Right lobe of liver (tissue), 6 donors: Measurements from ENCODE around the gene LRP2BP. TPM values are rescaled to one million over a fixed set of nuclear protein-coding genes. Genes with fewer than 3 reads are reported as not detected.
"Not testable (repeated sequence)": the region's sequence is repeated elsewhere in the genome, so short reads cannot be mapped to it uniquely, and the experiment has no call there.

ENCODE experiments used
- ATAC-seq, 4 donors: fragments of 200-7000 bp; cut with Tn5 transposase; one replicate each; pipeline ENCODE4 v1.9.1; 2020; ENCODE audit warnings: mild to moderate bottlenecking in 4 of 4, moderate library complexity in 4 of 4
- DNase-seq, 3 donors: peaks; one replicate each; pipeline ENCODE4 v3.0.0-alpha.2; 2020
- H3K27ac ChIP-seq, 3 donors: fragments of 200-600 bp; one replicate each; pipeline ENCODE4 v1.8.0; 2022
- H3K27me3 ChIP-seq, 2 donors: fragments of 200-600 bp; one replicate each; pipeline ENCODE4 v1.8.0; 2022
- H3K36me3 ChIP-seq, 4 donors: fragments of 200-600 bp; sonication (generic) in 1 of 4; one replicate each; pipeline versions ENCODE4 v1.5.1 to v1.8.0; 2017 to 2022; ENCODE audit warnings: control low read depth in 1 of 4
- H3K4me1 ChIP-seq, 4 donors: fragments of 200-600 bp; sonication (generic) in 1 of 4; one replicate each; pipeline versions ENCODE4 v1.5.1 to v1.8.0; 2017 to 2022; ENCODE audit warnings: control low read depth in 1 of 4
- H3K4me3 ChIP-seq, 3 donors: fragments of 200-600 bp; one replicate each; pipeline ENCODE4 v1.8.0; 2022
- H3K9me3 ChIP-seq, 4 donors: fragments of 200-600 bp; sonication (generic) in 1 of 4; one replicate each; pipeline versions ENCODE4 v1.5.1 to v1.8.0; 2017 to 2022; ENCODE audit warnings: control low read depth in 1 of 4
- POLR2A ChIP-seq: fragments of 450-650 bp; IDR thresholded peaks from one replicate; pipeline ENCODE4 v1.6.1; 2017; ENCODE audit warnings: antibody characterized with exemption, mild to moderate bottlenecking
- WGBS: methylation state at CpG from one replicate; pipeline ENCODE4 v1.1.6; 2018; ENCODE audit warnings: low coverage, low lambda C conversion rate; ENCODE audit not compliant: insufficient coverage; ENCODE audit errors: missing lambda C conversion rate; 5-methylcytosine and 5-hydroxymethylcytosine counted together
- intact Hi-C, 2 donors: fragments of 100-400 bp; cut with DNase I; formaldehyde crosslinking; loops; one replicate each; pipeline versions ENCODE4 v1.11.2 to v1.14.1; 2022
- total RNA-seq, 6 experiments: library from RNA; depleted of rRNA in 2 of 6; stranded (reverse); fragments of >200 nt in 2 of 6; fragmentation: NEBNext Ultra II Directional in 3 of 6; extraction: Animal tissue kit (Norgen Biotek cat#: 25700) in 3 of 6; gene quantifications; one replicate each; pipeline versions ENCODE4 v1.1.0 to v1.2.4, GENCODE V29; 2016 to 2023
- TF ChIP-seq, protein P1 (sequence below), 4 donors: fragments of 200-600 bp in 3 of 4; fragments of 450-650 bp in 1 of 4; IDR thresholded peaks; one replicate each; pipeline versions ENCODE4 v1.5.1 to v1.8.0; 2016 to 2022; ENCODE audit warnings: antibody characterized with exemption in 4 of 4, mild to moderate bottlenecking in 2 of 4
- donor health status: DM: no; HTN: yes; CAD: no.
- donor health status: DM: no; HTN: no; CAD: no.
- donor health status: DM: no; HTN: no; CAD: no.
- donor health status: DM: no; HTN: yes; CAD: no.
- donor health status: DM: no; HTN: yes; CAD: no.

LRP2BP gene
- total RNA-seq, 6 experiments from 2014 or later: 0.19 to 0.37 (median 0.27) TPM

DNA sequence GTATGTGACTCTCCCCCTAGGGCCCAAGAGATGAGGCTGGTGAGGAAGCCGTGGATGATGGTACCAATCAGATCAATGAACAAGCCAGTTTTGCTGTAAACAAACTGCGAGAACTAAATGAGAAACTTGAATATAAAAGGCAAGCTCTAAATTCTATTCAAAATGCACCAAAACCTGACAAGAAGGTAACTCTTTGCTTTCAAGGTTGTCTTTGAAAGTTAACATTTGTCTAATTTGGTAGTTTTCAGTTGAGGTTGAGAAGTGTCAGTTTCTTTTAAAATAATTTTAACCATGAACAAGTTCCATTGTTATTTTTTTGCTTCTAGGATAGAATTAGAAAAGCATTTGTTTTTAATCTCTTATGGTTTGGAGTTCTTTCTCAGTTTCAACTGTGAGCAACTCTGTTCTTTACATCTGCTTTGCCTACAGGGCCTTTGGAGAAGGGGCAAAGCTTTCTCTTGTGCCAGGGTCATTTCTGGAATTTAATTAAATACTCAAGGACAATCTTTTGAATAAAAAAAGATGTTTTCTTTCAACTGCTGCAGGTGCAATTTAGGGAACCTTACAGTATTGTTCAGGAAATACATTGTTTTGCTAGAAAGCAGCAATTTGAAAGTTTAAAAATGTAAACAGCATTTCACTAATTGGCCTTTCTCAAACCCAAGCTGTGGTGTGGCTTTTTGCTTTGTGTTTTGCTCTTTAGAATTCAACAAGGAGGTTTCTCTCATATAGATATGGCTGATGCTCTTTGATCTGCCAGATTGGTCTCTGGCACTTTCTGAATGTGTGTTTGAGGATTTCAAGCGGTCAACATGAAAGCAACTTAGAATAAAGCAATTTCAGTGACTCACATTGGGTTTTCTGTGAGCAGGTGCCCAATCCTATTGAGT is 62.9 kb downstream of the LRP2BP start:
- Histone ChIP-seq H3K27me3 (no peaks in the 10 kb centered on the region), H3K4me3 (no peak overlapping the region), H3K27ac (no peak overlapping the region), H3K4me1 (no peaks in the 10 kb centered on the region), H3K9me3 (no peaks in the 10 kb centered on the region), H3K36me3 (no peaks in the 10 kb centered on the region)
- no peak for ATAC-seq
- no peak for TF ChIP-seq POLR2A
- intact Hi-C loops: no loop called here
- WGBS: 96% methylated on average over 3 of the region's 3 CpGs
- DNase-seq: no peak

DNA sequence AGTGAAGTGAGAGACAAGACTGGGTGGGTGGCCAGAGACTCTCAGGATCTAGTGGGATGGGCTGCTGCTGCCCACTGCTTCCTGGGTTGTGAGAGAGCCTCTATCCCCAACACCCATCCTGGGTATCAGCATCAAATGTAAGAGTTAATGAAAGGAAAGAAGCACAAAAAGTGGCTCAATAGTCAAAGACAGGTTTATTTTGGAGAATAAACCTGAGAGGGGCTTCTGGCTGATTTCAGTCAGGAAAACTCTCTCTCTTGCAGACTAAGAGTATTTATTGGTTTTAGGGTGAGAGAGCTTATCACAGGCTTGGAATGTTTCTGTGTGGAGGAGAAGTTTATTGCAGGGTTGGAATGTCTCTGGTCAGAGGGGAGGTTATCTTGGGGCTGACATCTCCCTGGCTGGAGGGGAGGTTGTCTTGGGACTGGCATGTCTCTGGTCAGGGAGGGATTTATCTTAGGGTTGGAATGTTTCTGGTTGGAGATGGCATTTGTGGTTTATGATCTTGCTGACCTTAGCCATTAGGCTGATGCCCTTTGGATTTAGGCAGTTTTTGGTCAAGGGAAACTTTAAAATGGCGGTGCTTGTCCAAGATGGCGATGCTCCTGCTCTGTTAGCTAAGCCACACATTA is 65.7 kb downstream of the LRP2BP start:
- ATAC-seq, H3K9me3 ChIP-seq, H3K27ac ChIP-seq, DNase-seq, H3K27me3 ChIP-seq, H3K4me3 ChIP-seq, H3K36me3 ChIP-seq, intact Hi-C loops, H3K4me1 ChIP-seq: not testable (repeated sequence)
- WGBS: 100% methylated on average over 1 of the region's 2 CpGs

DNA sequence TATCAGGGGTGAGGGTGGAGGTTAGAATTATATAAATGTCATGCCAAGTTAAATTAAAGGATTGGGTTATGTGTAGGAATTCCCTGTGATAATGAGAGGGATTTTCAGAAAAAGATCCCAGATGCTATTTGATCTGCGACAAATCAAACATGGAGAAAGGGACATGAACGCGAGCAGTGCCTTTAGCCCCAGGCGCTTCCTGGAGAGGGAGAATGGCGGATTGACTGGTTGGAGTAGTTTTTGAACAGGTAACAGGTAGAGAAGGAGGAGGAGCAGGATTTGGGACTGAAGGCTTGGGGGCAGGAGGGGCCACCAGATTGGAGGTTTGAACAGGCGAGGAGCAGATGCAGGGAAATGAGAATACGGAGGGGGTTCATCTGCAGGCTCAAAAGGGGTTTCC is 67.1 kb downstream of the LRP2BP start:
- TF ChIP-seq, protein P1, sequence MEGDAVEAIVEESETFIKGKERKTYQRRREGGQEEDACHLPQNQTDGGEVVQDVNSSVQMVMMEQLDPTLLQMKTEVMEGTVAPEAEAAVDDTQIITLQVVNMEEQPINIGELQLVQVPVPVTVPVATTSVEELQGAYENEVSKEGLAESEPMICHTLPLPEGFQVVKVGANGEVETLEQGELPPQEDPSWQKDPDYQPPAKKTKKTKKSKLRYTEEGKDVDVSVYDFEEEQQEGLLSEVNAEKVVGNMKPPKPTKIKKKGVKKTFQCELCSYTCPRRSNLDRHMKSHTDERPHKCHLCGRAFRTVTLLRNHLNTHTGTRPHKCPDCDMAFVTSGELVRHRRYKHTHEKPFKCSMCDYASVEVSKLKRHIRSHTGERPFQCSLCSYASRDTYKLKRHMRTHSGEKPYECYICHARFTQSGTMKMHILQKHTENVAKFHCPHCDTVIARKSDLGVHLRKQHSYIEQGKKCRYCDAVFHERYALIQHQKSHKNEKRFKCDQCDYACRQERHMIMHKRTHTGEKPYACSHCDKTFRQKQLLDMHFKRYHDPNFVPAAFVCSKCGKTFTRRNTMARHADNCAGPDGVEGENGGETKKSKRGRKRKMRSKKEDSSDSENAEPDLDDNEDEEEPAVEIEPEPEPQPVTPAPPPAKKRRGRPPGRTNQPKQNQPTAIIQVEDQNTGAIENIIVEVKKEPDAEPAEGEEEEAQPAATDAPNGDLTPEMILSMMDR (IDR thresholded peaks at IDR 0.05): no peak
- no peak for TF ChIP-seq POLR2A
- Histone ChIP-seq H3K9me3 (no peaks in the 10 kb centered on the region), H3K27ac (no peak overlapping the region), H3K36me3 (no peaks in the 10 kb centered on the region), H3K4me3 (no peak overlapping the region), H3K4me1 (no peaks in the 10 kb centered on the region), H3K27me3 (no peaks in the 10 kb centered on the region)
- WGBS: 89% methylated on average over 7 of the region's 7 CpGs
- intact Hi-C loops: no loop called here
- ATAC-seq: no peak
- no peak for DNase-seq

GRCh38 chr4:185325721-185326120 is 70.0 kb downstream of the LRP2BP start:
- ATAC-seq, H3K4me3 ChIP-seq, H3K9me3 ChIP-seq, H3K27me3 ChIP-seq, intact Hi-C loops, H3K27ac ChIP-seq, H3K36me3 ChIP-seq, DNase-seq, H3K4me1 ChIP-seq: not testable (repeated sequence)
- WGBS: 100% methylated on average over 1 of the region's 1 CpG

DNA sequence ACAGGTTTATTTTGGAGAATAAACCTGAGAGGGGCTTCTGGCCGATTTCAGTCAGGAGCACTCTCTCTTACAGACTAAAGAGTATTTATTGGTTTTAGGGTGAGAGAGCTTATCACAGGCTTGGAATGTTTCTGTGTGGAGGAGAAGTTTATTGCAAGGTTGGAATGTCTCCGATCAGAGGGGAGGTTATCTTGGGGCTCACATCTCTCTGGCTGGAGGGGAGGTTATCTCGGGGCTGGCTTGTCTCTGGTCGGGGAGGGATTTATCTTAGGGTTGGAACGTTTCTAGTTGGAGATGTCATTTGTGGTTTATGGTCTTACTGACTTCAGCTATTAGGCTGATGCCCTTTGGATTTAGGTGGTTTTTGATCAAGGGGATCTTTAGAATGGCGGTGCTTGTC is 71.4 kb downstream of the LRP2BP start:
- ATAC-seq, H3K36me3 ChIP-seq, H3K27ac ChIP-seq, H3K27me3 ChIP-seq, H3K9me3 ChIP-seq, DNase-seq, intact Hi-C loops, H3K4me3 ChIP-seq, H3K4me1 ChIP-seq: not testable (repeated sequence)
- 94% methylated on average over 5 of the region's 6 CpGs for WGBS

- Histone ChIP-seq H3K27ac (no peak overlapping the region), H3K4me3 (no peak overlapping the region), H3K4me1 (no peaks in the 10 kb centered on the region), H3K9me3 (peaks cover 0 to under 1% (median 0%) of the 10 kb centered on the region in 4 donors), H3K36me3 (no peaks in the 10 kb centered on the region), H3K27me3 (no peaks in the 10 kb centered on the region)
- WGBS: 100% methylated on average over 1 of the region's 1 CpG
- intact Hi-C loops: no loop called here
- ATAC-seq: no peak
- no peak for DNase-seq
- TF ChIP-seq, protein P1 (IDR thresholded peaks at IDR 0.05): no peak
- no peak for TF ChIP-seq POLR2A
Measured at GRCh38 chr4:185323606-185324005, 72.1 kb downstream of the LRP2BP start.
